Measurements from ENCODE around the gene LDLRAD4.
"Not testable (repeated sequence)": the region's sequence is repeated elsewhere in the genome, so short reads cannot be mapped to it uniquely, and the experiment has no call there.

LDLRAD4 gene

GRCh38 chr18:13455471-13455870 is 236.9 kb downstream of the LDLRAD4 start:
- DNase-seq: no peak

GRCh38 chr18:13455960-13456481 is 237.5 kb downstream of the LDLRAD4 start:
- DNase-seq: peak; percentile 62

GRCh38 chr18:13456736-13457271 is 238.2 kb downstream of the LDLRAD4 start:
- no peak for DNase-seq

GRCh38 chr18:13457327-13457726 is 238.8 kb downstream of the LDLRAD4 start:
- DNase-seq: no peak

- DNase-seq: no peak
Observed at GRCh38 chr18:13460946-13461345, 242.4 kb downstream of the LDLRAD4 start.

GRCh38 chr18:13461469-13461868 is 242.9 kb downstream of the LDLRAD4 start:
- DNase-seq: no peak

GRCh38 chr18:13461936-13462335 is 243.4 kb downstream of the LDLRAD4 start:
- no peak for DNase-seq

- no peak for DNase-seq
Observed at GRCh38 chr18:13462686-13463085, 244.1 kb downstream of the LDLRAD4 start.

GRCh38 chr18:13463526-13464210 is 245.1 kb downstream of the LDLRAD4 start:
- DNase-seq: peak; percentile 48

GRCh38 chr18:13464432-13465123 is 246.0 kb downstream of the LDLRAD4 start:
- peak; percentile 71 for DNase-seq

GRCh38 chr18:13465124-13465446 is 246.5 kb downstream of the LDLRAD4 start:
- no peak for DNase-seq

GRCh38 chr18:13465476-13465875 is 246.9 kb downstream of the LDLRAD4 start:
- no peak for DNase-seq

GRCh38 chr18:13470516-13471197 is 252.1 kb downstream of the LDLRAD4 start:
- DNase-seq: no peak

- DNase-seq: no peak
Observed at GRCh38 chr18:13471198-13471845, 252.8 kb downstream of the LDLRAD4 start.

GRCh38 chr18:13471971-13472628 is 253.5 kb downstream of the LDLRAD4 start:
- DNase-seq: no peak

- DNase-seq: no peak
Observed at GRCh38 chr18:13473751-13474150, 255.2 kb downstream of the LDLRAD4 start.

- DNase-seq: no peak
Observed at GRCh38 chr18:13474336-13474735, 255.8 kb downstream of the LDLRAD4 start.

GRCh38 chr18:13474907-13475545 is 256.5 kb downstream of the LDLRAD4 start:
- no peak for DNase-seq

- not testable (repeated sequence) for DNase-seq
Observed at GRCh38 chr18:13476312-13476711, 257.8 kb downstream of the LDLRAD4 start.

GRCh38 chr18:13477147-13477683 is 258.7 kb downstream of the LDLRAD4 start:
- no peak for DNase-seq

- DNase-seq: no peak
Observed at GRCh38 chr18:13480571-13481255, 262.2 kb downstream of the LDLRAD4 start.

Data from stimulated activated CD4-positive, alpha-beta T cell treated with anti-CD3 and anti-CD28 coated beads, Interleukin-1b, Interleukin-23, amount 100 ng/mL, for 48 hours (primary cell).